HepG2 (cell line): ENCODE results near the gene MYO15A. TPM values are rescaled to one million over a fixed set of nuclear protein-coding genes. Genes with fewer than 3 reads are reported as not detected.

Source experiments
- ATF1 ChIP-seq: IDR thresholded peaks from 2 replicates; pipeline ENCODE4 v1.6.1; 2016; ENCODE audit warnings: mild to moderate bottlenecking, control low read depth
- BCL3 ChIP-seq: sonication (generic); formaldehyde crosslinking; IDR thresholded peaks from 2 replicates; pipeline ENCODE4 v1.5.1; 2020; ENCODE audit warnings: mild to moderate bottlenecking, missing genetic modification reagents, moderate library complexity
- DBP ChIP-seq: sonication (generic); formaldehyde crosslinking; IDR thresholded peaks from 2 replicates; pipeline ENCODE4 v1.4.0; 2020; ENCODE audit warnings: missing genetic modification reagents; ENCODE audit errors: not compliant biosample characterization
- HOXA9 ChIP-seq: sonication (generic); formaldehyde crosslinking; IDR thresholded peaks from 2 replicates; pipeline ENCODE4 v1.8.1; 2022; ENCODE audit warnings: missing genetic modification reagents, mild to moderate bottlenecking, moderate library complexity, borderline replicate concordance
- KAT8 ChIP-seq: IDR thresholded peaks from 2 replicates; pipeline ENCODE4 v1.6.1; 2016; ENCODE audit warnings: missing genetic modification reagents, missing compliant biosample characterization
- KDM2A ChIP-seq: sonication (generic); formaldehyde crosslinking; IDR thresholded peaks from 2 replicates; pipeline ENCODE4 v1.4.0; 2020; ENCODE audit warnings: low read depth, missing genetic modification reagents, borderline replicate concordance
- MAFK ChIP-seq, 2 experiments: IDR thresholded peaks in 1 of 2; conservative IDR thresholded peaks in 1 of 2; 2 replicates each; pipeline ENCODE4 v1.6.1; 2011; ENCODE audit warnings: improper control_type of control experiment in 2 of 2, low read length in 2 of 2
- NKX3-1 ChIP-seq: sonication (generic); formaldehyde crosslinking; IDR thresholded peaks from 2 replicates; pipeline ENCODE4 v1.5.0; 2020; ENCODE audit warnings: missing genetic modification reagents
- NONO ChIP-seq, 2 experiments: fragments of 450-650 bp in 1 of 2; sonication (generic) in 1 of 2; formaldehyde crosslinking in 1 of 2; IDR thresholded peaks in 1 of 2; conservative IDR thresholded peaks in 1 of 2; 2 replicates each; pipeline versions ENCODE4 v1.6.1 to v1.8.0; 2017 to 2022; ENCODE audit warnings: mild to moderate bottlenecking in 1 of 2, missing genetic modification reagents in 1 of 2, moderate library complexity in 1 of 2
- SPEN ChIP-seq: sonication (generic); formaldehyde crosslinking; IDR thresholded peaks from 2 replicates; pipeline ENCODE4 v1.5.1; 2020; ENCODE audit warnings: low read depth, mild to moderate bottlenecking, missing genetic modification reagents
- SRSF1 ChIP-seq: fragments of 200-400 bp; formaldehyde crosslinking; optimal IDR thresholded peaks from 2 replicates; pipeline ENCODE3; 2017; ENCODE audit warnings: mild to moderate bottlenecking, low read depth, low read length, moderate library complexity
- TAF15 ChIP-seq: fragments of 200-400 bp; formaldehyde crosslinking; IDR thresholded peaks from one replicate; pipeline ENCODE4 v1.6.1; 2018; ENCODE audit warnings: mild to moderate bottlenecking, low read depth, low read length; ENCODE audit not compliant: poor library complexity, severe bottlenecking
- ZBTB7B ChIP-seq: sonication (generic); formaldehyde crosslinking; IDR thresholded peaks from 2 replicates; pipeline ENCODE4 v1.4.0; 2020; ENCODE audit warnings: missing genetic modification reagents
- ZNF274 ChIP-seq: sonication (generic); formaldehyde crosslinking; IDR thresholded peaks from 2 replicates; pipeline ENCODE4 v1.5.1; 2020; ENCODE audit warnings: mild to moderate bottlenecking, missing genetic modification reagents
- ZNF337 ChIP-seq: sonication (generic); formaldehyde crosslinking; IDR thresholded peaks from 2 replicates; pipeline ENCODE4 v1.5.1; 2020; ENCODE audit warnings: missing genetic modification reagents, low read depth, mild to moderate bottlenecking, borderline replicate concordance
- ZNF354B ChIP-seq: sonication (generic); formaldehyde crosslinking; IDR thresholded peaks from 2 replicates; pipeline ENCODE4 v1.8.0; 2022; ENCODE audit warnings: mild to moderate bottlenecking, missing genetic modification reagents
- polyA plus RNA-seq, 8 experiments: library from polyadenylated mRNA; depleted of rRNA in 3 of 8; stranded (reverse) in 7 of 8; unstranded in 1 of 8; fragments of >200 nt; fragmentation: Illumina TruSeq in 4 of 8; extraction: Trizol in 4 of 8; gene quantifications; 2 replicates each; pipeline versions ENCODE4 v1.2.1 to v1.2.3, GENCODE V29; 2011 to 2016; ENCODE audit warnings: low read depth in 4 of 8, missing spikeins in 1 of 8, mixed read lengths in 1 of 8; ENCODE audit not compliant: insufficient read depth in 1 of 8
- total RNA-seq, 5 experiments: library from RNA; depleted of rRNA; stranded (reverse); fragments of >200 nt; fragmentation: Illumina TruSeq; extraction: Trizol; gene quantifications; 2 replicates each; pipeline ENCODE4 v1.2.3, GENCODE V29; 2016; ENCODE audit warnings: low read depth in 1 of 5
- TF ChIP-seq, protein P1 (sequence below): sonication (generic); formaldehyde crosslinking; IDR thresholded peaks from 2 replicates; pipeline ENCODE4 v1.4.0; 2020; ENCODE audit warnings: missing genetic modification reagents
- TF ChIP-seq, protein P2 (sequence below): IDR thresholded peaks from 2 replicates; pipeline ENCODE4 v1.6.1; 2016

Gene MYO15A
- total and polyA plus RNA-seq, 2 of the 13 experiments (the other 11 are each of a cell fraction or from before 2014, with no cell fraction given): 0.07 to 0.20 TPM

DNA sequence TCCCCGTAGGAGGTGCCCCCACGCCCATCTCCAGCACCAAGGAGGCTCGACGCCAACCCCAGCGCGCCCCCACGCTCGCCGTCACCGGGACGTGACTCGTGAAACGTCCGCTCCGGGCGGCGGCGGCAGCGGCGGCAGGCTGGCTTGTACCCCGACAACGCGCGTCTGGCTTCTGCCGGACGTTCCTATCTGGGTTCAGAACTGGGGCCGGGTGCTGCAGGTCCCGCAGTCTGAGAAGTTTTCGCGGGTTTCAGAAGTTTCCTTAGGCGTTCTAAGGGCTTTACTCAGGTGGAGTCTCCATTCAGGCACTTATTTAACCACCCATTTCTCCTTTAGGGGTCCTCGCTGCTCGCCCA is 74.4 kb downstream of the MYO15A start (continued):
- no peak for TF ChIP-seq ZNF354B (CRISPR knock-in tag)
- TF ChIP-seq BCL3 (CRISPR knock-in tag): no peak; the same call in 1 of the 2 replicates
- TF ChIP-seq NONO (IDR thresholded peaks at IDR 0.05): no peak
- peak; percentile 62 for TF ChIP-seq NONO (CRISPR knock-in tag; conservative IDR thresholded peaks at IDR 0.05)
- TF ChIP-seq TAF15: no peak
- no peak for TF ChIP-seq ZNF337 (CRISPR knock-in tag)
- peak; percentile 44 for TF ChIP-seq SPEN
- no peak for TF ChIP-seq HOXA9
- TF ChIP-seq ZBTB7B: 0 out of 2 replicates have a peak, but pooled peaks have one; percentile 5
- no peak for TF ChIP-seq MAFK (conservative IDR thresholded peaks at IDR 0.05 in 1 of 2, IDR thresholded peaks at IDR 0.05 in 1 of 2; ENCODE audit: low read length in 2 of 2)
- TF ChIP-seq, protein P1, sequence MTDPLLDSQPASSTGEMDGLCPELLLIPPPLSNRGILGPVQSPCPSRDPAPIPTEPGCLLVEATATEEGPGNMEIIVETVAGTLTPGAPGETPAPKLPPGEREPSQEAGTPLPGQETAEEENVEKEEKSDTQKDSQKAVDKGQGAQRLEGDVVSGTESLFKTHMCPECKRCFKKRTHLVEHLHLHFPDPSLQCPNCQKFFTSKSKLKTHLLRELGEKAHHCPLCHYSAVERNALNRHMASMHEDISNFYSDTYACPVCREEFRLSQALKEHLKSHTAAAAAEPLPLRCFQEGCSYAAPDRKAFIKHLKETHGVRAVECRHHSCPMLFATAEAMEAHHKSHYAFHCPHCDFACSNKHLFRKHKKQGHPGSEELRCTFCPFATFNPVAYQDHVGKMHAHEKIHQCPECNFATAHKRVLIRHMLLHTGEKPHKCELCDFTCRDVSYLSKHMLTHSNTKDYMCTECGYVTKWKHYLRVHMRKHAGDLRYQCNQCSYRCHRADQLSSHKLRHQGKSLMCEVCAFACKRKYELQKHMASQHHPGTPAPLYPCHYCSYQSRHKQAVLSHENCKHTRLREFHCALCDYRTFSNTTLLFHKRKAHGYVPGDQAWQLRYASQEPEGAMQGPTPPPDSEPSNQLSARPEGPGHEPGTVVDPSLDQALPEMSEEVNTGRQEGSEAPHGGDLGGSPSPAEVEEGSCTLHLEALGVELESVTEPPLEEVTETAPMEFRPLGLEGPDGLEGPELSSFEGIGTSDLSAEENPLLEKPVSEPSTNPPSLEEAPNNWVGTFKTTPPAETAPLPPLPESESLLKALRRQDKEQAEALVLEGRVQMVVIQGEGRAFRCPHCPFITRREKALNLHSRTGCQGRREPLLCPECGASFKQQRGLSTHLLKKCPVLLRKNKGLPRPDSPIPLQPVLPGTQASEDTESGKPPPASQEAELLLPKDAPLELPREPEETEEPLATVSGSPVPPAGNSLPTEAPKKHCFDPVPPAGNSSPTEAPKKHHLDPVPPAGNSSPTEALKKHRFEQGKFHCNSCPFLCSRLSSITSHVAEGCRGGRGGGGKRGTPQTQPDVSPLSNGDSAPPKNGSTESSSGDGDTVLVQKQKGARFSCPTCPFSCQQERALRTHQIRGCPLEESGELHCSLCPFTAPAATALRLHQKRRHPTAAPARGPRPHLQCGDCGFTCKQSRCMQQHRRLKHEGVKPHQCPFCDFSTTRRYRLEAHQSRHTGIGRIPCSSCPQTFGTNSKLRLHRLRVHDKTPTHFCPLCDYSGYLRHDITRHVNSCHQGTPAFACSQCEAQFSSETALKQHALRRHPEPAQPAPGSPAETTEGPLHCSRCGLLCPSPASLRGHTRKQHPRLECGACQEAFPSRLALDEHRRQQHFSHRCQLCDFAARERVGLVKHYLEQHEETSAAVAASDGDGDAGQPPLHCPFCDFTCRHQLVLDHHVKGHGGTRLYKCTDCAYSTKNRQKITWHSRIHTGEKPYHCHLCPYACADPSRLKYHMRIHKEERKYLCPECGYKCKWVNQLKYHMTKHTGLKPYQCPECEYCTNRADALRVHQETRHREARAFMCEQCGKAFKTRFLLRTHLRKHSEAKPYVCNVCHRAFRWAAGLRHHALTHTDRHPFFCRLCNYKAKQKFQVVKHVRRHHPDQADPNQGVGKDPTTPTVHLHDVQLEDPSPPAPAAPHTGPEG (CRISPR knock-in tag): peak; percentile 81
- peak; percentile 82 for TF ChIP-seq NKX3-1
- TF ChIP-seq SRSF1: peak; percentile 80
- TF ChIP-seq KDM2A (CRISPR knock-in tag): peak; percentile 45; the same call in 1 of the 2 replicates
- no peak for TF ChIP-seq ZNF274 (CRISPR knock-in tag)
- no peak for TF ChIP-seq DBP (CRISPR knock-in tag)
- peak; percentile 63 for TF ChIP-seq KAT8 (CRISPR knock-in tag)
- peak; percentile 78; the same call in 1 of the 2 replicates for TF ChIP-seq ATF1 (CRISPR knock-in tag)
- TF ChIP-seq, protein P2, sequence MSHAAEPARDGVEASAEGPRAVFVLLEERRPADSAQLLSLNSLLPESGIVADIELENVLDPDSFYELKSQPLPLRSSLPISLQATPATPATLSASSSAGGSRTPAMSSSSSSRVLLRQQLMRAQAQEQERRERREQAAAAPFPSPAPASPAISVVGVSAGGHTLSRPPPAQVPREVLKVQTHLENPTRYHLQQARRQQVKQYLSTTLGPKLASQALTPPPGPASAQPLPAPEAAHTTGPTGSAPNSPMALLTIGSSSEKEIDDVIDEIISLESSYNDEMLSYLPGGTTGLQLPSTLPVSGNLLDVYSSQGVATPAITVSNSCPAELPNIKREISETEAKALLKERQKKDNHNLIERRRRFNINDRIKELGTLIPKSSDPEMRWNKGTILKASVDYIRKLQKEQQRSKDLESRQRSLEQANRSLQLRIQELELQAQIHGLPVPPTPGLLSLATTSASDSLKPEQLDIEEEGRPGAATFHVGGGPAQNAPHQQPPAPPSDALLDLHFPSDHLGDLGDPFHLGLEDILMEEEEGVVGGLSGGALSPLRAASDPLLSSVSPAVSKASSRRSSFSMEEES (CRISPR knock-in tag): no peak
